Glutamatergic neuron (in vitro differentiated cells): ENCODE results near the gene ADD2. TPM values are rescaled to one million over a fixed set of nuclear protein-coding genes. Genes with fewer than 3 reads are reported as not detected.

Experiments used
- DNase-seq: peaks from one replicate; pipeline ENCODE4 v3.0.0; 2022
- H3K27ac Mint-ChIP-seq: one replicate; pipeline ENCODE4 v1.8.0; 2020; ENCODE audit warnings: mild to moderate bottlenecking, mixed read lengths, inconsistent platforms; ENCODE audit not compliant: unreplicated experiment
- H3K27me3 Mint-ChIP-seq: one replicate; pipeline ENCODE4 v1.8.0; 2020; ENCODE audit warnings: mild to moderate bottlenecking, moderate library complexity, mixed read lengths, inconsistent platforms; ENCODE audit not compliant: unreplicated experiment
- H3K36me3 Mint-ChIP-seq: one replicate; pipeline ENCODE4 v1.8.0; 2020; ENCODE audit warnings: mild to moderate bottlenecking, mixed read lengths, inconsistent platforms; ENCODE audit not compliant: unreplicated experiment
- H3K4me1 Mint-ChIP-seq: one replicate; pipeline ENCODE4 v1.8.0; 2020; ENCODE audit warnings: mild to moderate bottlenecking, low read depth, mixed read lengths, inconsistent platforms; ENCODE audit not compliant: unreplicated experiment
- H3K4me3 Mint-ChIP-seq: one replicate; pipeline ENCODE4 v1.8.0; 2020; ENCODE audit warnings: mild to moderate bottlenecking, mixed read lengths, inconsistent platforms; ENCODE audit not compliant: unreplicated experiment
- H3K9me3 Mint-ChIP-seq: one replicate; pipeline ENCODE4 v1.8.0; 2020; ENCODE audit warnings: mild to moderate bottlenecking, moderate library complexity, mixed read lengths, inconsistent platforms; ENCODE audit not compliant: unreplicated experiment
- total RNA-seq: library from RNA; stranded (reverse); fragmentation: NEBNext Ultra II Directional; extraction: Animal tissue kit (Norgen Biotek cat#: 25700); gene quantifications from one replicate; pipeline ENCODE4 v1.2.1, GENCODE V29; 2021; ENCODE audit not compliant: unreplicated experiment
- TF ChIP-seq, protein P1 (sequence below): fragments of 200-600 bp; sonication (generic); IDR thresholded peaks from one replicate; pipeline ENCODE4 v1.5.0; 2021; ENCODE audit not compliant: partially characterized antibody, unreplicated experiment

The ADD2 gene
- total RNA-seq, 1 donor from 2014 or later = 373 TPM

DNA sequence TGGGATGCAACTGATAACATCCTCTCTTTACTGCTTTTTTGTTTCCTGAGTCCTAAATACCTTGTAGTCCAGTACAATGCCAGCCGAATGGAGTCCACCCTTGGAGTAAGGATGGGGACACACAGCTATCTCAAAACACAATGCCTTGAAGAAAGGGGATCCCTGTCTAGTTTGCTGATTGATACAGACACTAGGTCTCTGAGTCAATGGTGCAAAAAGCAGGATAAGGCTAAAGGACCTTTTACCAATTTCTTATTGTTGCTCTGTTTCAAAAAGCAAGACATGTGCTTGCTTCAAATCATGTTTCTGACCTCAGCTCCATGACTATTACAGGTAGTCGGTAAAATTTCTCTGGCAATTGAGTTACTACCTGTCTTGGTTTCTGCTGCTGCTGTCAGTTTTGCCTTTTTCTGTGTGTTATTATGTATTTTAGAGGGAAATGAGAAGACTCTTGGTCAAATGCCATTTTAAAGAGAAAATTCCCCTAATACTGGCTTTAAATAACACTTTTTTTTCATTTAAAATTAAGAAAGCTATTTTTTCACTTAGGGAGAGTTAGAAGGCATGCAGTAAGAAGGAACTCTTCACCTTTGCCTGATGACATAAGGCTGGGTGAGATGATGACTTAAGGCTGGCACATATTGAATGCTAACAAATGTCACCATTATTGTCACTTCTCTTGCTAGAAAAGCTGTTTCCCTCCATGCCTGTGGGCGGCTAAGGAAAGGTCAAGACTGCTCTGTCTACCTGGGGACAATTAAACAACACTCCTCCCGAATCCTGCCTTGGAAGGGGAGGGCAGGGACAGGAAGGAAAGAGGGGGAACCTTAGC is 27.4 kb upstream of the ADD2 start:
- peaks cover 17% of the 10 kb centered on the region for H3K27me3 Mint-ChIP-seq
- peaks cover 16% of the 10 kb centered on the region for H3K36me3 Mint-ChIP-seq
- H3K4me3 Mint-ChIP-seq = no peak overlapping the region
- no peak overlapping the region for H3K27ac Mint-ChIP-seq
- DNase-seq = no peak
- H3K4me1 Mint-ChIP-seq = no peaks in the 10 kb centered on the region
- TF ChIP-seq, protein P1, sequence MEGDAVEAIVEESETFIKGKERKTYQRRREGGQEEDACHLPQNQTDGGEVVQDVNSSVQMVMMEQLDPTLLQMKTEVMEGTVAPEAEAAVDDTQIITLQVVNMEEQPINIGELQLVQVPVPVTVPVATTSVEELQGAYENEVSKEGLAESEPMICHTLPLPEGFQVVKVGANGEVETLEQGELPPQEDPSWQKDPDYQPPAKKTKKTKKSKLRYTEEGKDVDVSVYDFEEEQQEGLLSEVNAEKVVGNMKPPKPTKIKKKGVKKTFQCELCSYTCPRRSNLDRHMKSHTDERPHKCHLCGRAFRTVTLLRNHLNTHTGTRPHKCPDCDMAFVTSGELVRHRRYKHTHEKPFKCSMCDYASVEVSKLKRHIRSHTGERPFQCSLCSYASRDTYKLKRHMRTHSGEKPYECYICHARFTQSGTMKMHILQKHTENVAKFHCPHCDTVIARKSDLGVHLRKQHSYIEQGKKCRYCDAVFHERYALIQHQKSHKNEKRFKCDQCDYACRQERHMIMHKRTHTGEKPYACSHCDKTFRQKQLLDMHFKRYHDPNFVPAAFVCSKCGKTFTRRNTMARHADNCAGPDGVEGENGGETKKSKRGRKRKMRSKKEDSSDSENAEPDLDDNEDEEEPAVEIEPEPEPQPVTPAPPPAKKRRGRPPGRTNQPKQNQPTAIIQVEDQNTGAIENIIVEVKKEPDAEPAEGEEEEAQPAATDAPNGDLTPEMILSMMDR = no peak
- H3K9me3 Mint-ChIP-seq = peaks cover 4% of the 10 kb centered on the region

DNA sequence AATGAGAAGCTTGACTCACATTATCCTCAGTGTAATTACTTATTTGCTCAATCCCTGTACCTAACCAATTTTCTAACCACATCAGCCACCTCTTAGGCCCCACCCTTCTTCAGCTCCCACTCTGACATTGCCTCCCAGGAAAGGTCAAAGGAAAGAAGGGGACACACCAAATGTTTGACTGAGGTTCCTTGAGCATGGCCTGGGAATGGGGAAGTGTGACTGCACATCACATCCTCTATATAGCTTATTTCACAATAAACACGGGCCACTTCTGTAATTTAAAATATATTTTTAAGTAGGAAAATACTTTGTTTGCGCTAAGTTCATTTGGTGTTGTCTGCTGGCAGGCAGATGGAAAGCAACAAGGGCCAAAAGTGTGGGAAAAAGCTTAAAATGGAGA is 25.4 kb upstream of the ADD2 start:
- peaks cover 7% of the 10 kb centered on the region for H3K36me3 Mint-ChIP-seq
- no peak overlapping the region for H3K27ac Mint-ChIP-seq
- TF ChIP-seq, protein P1 = no peak
- no peaks in the 10 kb centered on the region for H3K4me1 Mint-ChIP-seq
- H3K4me3 Mint-ChIP-seq = no peak overlapping the region
- no peak for DNase-seq
- peaks cover 18% of the 10 kb centered on the region for H3K27me3 Mint-ChIP-seq
- peaks cover 2% of the 10 kb centered on the region for H3K9me3 Mint-ChIP-seq

DNA sequence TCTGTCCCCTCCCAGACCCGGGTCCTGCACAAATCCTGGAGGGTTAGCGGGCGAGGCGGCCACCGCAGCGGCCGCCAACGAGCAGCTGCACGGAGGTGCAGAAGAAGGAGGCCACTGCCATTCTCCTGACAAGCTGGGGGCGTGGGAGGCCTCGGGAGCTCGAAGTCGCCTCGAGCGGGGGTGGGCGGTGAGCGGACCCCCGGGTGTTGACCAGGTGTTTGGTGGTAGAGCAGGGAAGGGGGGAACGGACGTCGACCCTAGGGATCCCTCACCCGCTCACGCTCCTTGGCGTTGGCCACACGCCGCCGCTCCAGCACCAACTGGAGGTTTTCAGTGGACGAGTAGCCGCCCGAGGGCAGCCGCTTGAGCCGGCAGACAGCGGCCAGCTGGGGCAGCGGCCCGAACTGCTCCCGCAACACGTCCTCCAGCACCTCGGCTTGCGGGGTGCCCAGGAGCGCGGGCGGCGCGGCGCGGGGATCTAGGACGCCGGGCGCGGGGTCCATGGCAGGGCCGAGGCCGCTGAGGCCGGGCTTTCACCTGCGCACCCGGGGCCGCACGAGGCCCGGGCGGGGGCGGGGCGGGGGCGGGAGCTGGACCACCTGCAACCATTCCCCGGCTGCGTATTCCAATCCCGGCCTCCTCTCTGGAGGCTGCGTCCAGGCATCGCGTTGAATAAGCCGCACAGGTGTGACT is 22.3 kb upstream of the ADD2 start, which contains the start of gene FIGLA:
Gene FIGLA (minus strand): TSS at position 508 of the 693 bp plus-strand sequence. CDS start 5 bp downstream, at position 503.
- Mint-ChIP-seq H3K4me3 (peak within 1 kb of the TSS; percentile 87), H3K27ac (peak within 1 kb of the TSS; percentile 62), H3K4me1 (peaks cover 10% of the 10 kb centered on the region), H3K9me3 (peaks cover 8% of the 10 kb centered on the region), H3K36me3 (no peaks in the 10 kb centered on the region), H3K27me3 (peaks cover 20% of the 10 kb centered on the region)
- peak; percentile 57 for DNase-seq
- TF ChIP-seq, protein P1 = no peak

DNA sequence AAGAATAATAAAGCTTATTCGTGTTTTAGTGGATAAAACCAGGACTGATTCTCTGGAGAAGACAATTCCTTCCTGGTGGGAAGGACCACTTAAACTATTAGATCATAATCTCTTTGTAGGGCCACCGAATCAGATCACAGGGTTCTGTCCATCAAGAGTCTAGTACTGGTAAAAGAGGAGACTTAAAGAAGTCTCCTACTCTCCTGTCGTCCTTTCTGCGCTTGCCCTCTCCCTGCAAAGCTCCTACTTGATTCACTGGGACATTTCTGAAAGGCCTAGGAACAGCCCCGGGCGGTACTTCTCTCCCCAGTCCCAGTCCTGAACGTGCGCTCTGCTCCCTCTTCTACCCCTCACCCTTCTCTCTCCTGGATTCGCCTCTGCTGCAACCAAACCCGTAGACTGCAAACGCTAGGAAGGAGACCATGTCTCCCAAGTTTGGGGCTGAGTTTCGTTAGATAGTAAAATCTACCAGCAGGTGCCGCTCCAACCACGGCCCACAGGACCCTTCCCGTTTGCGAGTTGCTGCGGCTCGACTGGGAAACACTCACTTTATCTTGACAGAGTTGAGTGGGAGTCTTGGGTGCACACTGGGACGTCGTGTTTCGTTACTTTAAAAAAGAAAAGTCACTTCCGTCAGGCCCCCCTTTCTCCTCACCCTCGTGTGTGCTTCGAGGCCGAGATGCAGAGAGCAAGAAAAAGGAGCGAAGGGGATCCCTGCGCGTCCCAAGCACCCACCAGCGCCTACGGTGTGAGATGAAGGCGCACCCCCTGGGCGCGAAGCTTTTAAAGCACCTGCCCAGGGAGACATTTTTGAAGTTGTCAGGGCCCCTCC is 21.5 kb upstream of the ADD2 start:
- no peak overlapping the region for H3K27ac Mint-ChIP-seq
- H3K4me1 Mint-ChIP-seq = peaks cover 12% of the 10 kb centered on the region
- TF ChIP-seq, protein P1 = peak; percentile 53
- H3K27me3 Mint-ChIP-seq = peaks cover 20% of the 10 kb centered on the region
- DNase-seq = peak; percentile 79
- no peaks in the 10 kb centered on the region for H3K36me3 Mint-ChIP-seq
- peaks cover 9% of the 10 kb centered on the region for H3K9me3 Mint-ChIP-seq
- H3K4me3 Mint-ChIP-seq = peak overlapping the region; percentile 87
